GM15510 (cell line): ENCODE results near the gene CD164L2.

Source experiments
- POLR2A ChIP-seq: IDR thresholded peaks from 3 replicates; pipeline ENCODE4 v1.6.1; 2011; ENCODE audit warnings: borderline replicate concordance; ENCODE audit not compliant: insufficient read length; ENCODE audit errors: extremely low read depth

The CD164L2 gene

DNA sequence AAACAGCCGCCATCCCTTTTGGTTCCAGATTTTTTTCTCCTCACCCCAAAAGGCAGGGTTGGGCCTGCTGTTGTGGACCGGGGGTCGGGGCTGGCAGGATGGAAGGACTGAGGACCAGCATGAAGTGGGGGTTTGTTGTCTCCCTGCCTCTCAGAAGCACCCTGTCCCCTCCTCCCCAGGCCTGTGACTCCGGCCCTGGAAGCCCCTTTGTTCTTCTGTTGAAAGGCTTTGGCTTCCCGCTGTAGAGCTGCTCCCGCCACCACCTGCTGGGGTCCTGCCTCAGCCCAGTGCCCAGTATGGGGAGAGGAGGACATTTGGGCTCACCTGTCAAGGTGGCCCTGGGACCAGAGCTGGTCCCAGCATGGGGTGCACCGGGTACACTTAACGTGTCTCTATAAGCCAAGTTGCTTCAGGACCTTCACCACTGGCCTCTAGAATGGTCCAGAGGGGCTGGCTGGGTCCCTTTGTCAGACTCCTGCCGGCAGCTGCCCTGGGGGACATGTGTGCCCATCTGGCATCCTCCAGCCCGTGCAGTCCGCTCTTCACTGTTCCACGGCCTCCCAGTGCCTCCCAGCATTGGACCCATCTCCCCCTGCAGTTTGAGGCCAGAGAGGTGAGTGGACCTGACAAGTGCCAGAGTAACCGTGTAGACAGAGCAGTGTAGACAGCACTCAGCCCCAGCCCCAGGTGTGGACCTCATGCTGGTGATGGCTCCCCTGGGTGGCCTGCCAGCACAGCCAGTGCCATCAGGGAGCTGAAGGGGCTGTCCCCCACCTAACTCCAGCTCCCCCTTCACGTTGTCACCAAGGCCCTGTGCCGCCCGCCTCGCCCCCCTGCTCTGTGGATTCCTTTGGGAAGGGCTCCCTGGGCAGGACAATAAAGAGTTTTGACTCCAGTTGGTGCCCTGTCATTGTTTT is 47.4 kb downstream of the CD164L2 start:
- TF ChIP-seq POLR2A, result no peak

DNA sequence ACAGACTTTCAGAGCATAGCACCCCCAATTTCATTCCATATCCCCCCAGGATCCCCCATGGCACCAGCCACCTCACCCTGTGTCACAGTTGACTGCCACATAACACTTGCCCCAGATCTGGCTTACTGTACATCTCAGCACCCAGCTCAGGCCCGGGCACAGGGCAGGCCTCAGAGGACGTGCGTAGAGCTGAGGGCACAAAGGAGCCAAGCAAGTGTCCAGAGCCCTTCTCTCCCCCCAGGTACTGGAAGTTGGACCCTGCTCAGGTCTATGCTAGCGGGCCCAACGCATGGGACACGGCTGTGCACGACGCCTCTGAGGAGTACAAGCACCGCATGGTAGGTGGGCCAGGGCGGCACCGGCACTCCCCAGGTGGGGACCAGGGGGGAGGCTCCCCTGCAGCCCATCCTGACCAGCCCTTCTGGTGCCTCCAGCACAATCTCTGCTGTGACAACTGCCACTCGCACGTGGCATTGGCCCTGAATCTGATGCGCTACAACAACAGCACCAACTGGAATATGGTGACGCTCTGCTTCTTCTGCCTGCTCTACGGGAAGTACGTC is 49.3 kb downstream of the CD164L2 start:
- no peak for TF ChIP-seq POLR2A

DNA sequence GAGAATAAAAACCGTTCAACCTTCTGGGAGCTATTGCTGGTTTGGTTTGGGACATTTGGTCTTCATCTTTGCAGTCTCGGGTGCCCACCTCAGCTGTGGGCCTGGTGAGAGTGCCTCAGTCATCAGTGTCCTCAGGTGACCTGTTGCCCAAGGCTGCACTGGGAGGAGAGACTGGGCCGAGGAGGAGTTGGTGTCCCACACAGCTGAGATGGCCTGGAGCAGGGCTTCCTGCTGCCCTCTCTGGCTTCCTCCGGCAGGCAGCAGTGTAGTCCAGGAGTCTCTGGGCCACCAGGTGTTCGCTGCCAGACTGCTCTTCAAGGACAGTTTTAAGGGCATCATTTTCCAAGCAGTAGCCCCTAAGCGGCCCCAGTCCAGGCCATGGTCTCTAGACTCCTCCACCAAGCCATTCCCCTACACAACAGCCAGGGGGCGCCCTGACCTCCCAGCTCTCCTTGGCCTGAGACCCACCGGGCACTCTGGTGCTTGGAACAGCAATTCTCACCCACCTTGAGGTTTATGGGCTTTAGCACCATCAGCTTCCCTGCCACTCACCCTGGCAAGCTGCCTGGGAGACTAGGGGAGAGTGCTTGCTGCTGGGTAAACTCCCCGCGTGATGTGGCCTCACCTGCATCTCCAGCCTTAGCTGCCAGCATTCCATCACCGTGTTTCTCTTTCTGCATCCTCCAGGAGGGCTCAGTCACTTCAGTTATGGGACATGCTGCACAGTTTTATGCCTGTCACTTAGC is 50.4 kb downstream of the CD164L2 start:
- no peak for TF ChIP-seq POLR2A

DNA sequence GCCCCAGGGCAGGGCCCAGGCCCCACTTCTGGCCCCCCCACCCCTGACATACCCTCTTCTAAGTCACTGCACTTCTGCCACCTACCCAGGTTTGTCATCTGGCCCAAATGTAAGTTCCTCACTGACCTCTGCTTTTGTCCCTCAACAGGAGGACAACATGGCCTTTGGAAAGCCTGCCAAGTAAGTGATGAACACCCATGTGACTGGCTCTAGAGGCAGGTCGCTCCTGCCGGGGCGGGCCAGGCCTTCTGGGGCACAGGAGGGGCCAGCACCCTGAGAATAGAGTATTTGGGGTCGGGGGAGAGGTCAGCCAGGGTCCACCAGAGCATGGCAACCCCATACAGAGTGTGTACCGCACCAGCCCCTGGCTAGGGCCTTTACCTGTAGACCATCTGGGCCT is 51.2 kb downstream of the CD164L2 start:
- no peak for TF ChIP-seq POLR2A

DNA sequence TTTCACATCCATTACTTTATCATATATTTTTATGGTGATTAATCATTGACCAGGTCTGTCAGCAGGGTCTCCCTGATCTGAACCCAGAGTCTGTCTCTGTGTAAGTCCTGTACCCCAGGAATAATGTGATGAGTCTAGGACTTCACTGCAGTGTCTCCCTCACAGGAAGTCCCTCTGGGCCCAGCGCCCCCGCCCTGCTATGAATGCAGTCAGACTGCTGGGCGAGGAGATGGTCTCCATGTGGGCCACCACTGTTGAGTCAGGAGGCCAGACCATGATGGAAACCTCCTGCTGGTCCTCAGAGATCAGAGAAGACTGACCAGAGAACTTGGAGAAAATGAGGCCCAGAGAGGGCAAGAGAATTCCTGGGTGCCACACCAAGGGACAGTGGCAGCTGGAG is 51.7 kb downstream of the CD164L2 start:
- no peak for TF ChIP-seq POLR2A

DNA sequence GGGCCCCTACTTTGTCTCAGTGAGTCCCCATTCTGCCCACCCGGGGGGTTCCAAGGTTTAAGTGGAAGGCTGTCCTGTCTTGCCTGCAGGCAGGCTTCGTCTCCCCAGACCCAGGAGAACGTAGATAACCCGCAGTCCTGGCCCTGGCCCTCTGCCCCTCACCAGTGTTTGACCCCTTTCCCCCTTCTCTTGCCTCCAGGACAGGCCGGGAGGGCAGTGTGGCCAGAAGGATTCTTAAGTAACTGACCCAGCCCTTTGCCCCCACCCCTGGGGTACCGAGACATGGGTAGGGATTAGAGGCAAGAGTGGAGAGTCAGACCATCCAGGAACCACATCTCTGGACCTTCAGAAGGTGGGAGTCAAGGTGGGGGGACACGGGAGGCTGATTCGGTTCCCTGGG is 52.3 kb downstream of the CD164L2 start:
- no peak for TF ChIP-seq POLR2A
